ENCODE measurements around the gene SYTL1. TPM values are rescaled to one million over a fixed set of nuclear protein-coding genes. Genes with fewer than 3 reads are reported as not detected.

SYTL1 gene
- total and polyA plus RNA-seq, 9 of the 15 experiments (the other 6 are each of a cell fraction or from before 2014, with no cell fraction given) = 0.04 to 9.3 (median 1.7) TPM

- peak; percentile 94 for FAIRE-seq
- TF ChIP-seq HLTF (IDR thresholded peaks at IDR 0.05) = no peak
- TF ChIP-seq, protein P1, sequence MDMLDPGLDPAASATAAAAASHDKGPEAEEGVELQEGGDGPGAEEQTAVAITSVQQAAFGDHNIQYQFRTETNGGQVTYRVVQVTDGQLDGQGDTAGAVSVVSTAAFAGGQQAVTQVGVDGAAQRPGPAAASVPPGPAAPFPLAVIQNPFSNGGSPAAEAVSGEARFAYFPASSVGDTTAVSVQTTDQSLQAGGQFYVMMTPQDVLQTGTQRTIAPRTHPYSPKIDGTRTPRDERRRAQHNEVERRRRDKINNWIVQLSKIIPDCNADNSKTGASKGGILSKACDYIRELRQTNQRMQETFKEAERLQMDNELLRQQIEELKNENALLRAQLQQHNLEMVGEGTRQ (CRISPR knock-in tag; IDR thresholded peaks at IDR 0.05) = no peak
- TF ChIP-seq ZNF764 (CRISPR knock-in tag; IDR thresholded peaks at IDR 0.05; ENCODE audit: low read depth) = no peak
- no peak for TF ChIP-seq HDAC6 (IDR thresholded peaks at IDR 0.05; ENCODE audit: low read depth, low read length)
- TF ChIP-seq ZNF311 (CRISPR knock-in tag; IDR thresholded peaks at IDR 0.05) = no peak
- no peak for TF ChIP-seq SREBF1 (IDR thresholded peaks at IDR 0.05; ENCODE audit: borderline replicate concordance, low read depth, low read length)
- TF ChIP-seq SMAD4 (CRISPR knock-in tag; conservative IDR thresholded peaks at IDR 0.05) = no peak
- no peak for TF ChIP-seq ZNF282 (CRISPR knock-in tag; IDR thresholded peaks at IDR 0.05)
- TF ChIP-seq GABPB1 (CRISPR knock-in tag; IDR thresholded peaks at IDR 0.05) = no peak
- TF ChIP-seq ZNF507 (tag; conservative IDR thresholded peaks at IDR 0.05) = no peak
- no peak for TF ChIP-seq ZNF239 (CRISPR knock-in tag; IDR thresholded peaks at IDR 0.05)
- TF ChIP-seq PTRF (tag; IDR thresholded peaks at IDR 0.05) = no peak
- no peak for TF ChIP-seq GTF2E2 (tag; IDR thresholded peaks at IDR 0.05)
- TF ChIP-seq ZZZ3 (IDR thresholded peaks at IDR 0.05) = no peak
- no peak for TF ChIP-seq BRF1 (IDR thresholded peaks at IDR 0.05; ENCODE audit: borderline replicate concordance, extremely low read depth, insufficient read length)
- TF ChIP-seq, protein P2, sequence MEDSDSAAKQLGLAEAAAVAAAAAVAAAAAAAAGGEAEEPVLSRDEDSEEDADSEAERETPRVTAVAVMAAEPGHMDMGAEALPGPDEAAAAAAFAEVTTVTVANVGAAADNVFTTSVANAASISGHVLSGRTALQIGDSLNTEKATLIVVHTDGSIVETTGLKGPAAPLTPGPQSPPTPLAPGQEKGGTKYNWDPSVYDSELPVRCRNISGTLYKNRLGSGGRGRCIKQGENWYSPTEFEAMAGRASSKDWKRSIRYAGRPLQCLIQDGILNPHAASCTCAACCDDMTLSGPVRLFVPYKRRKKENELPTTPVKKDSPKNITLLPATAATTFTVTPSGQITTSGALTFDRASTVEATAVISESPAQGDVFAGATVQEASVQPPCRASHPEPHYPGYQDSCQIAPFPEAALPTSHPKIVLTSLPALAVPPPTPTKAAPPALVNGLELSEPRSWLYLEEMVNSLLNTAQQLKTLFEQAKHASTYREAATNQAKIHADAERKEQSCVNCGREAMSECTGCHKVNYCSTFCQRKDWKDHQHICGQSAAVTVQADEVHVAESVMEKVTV (CRISPR knock-in tag; IDR thresholded peaks at IDR 0.05) = peak; percentile 92
- TF ChIP-seq SRF (CRISPR knock-in tag; IDR thresholded peaks at IDR 0.05) = no peak
- TF ChIP-seq, protein P3, sequence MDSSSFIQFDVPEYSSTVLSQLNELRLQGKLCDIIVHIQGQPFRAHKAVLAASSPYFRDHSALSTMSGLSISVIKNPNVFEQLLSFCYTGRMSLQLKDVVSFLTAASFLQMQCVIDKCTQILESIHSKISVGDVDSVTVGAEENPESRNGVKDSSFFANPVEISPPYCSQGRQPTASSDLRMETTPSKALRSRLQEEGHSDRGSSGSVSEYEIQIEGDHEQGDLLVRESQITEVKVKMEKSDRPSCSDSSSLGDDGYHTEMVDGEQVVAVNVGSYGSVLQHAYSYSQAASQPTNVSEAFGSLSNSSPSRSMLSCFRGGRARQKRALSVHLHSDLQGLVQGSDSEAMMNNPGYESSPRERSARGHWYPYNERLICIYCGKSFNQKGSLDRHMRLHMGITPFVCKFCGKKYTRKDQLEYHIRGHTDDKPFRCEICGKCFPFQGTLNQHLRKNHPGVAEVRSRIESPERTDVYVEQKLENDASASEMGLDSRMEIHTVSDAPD (CRISPR knock-in tag; IDR thresholded peaks at IDR 0.05) = no peak
- no peak for TF ChIP-seq DDX20 (tag; IDR thresholded peaks at IDR 0.05; ENCODE audit: low read depth)
Measured at GRCh38 chr1:27300341-27301051, 41.3 kb upstream of the SYTL1 start.

More at GRCh38 chr1:27300341-27301051, 41.3 kb upstream of the SYTL1 start:
- peak overlapping the region in 1 of 2 experiments; percentile 18; a peak in 1 of 4 replicates for H3K9ac ChIP-seq (ENCODE audit: insufficient read depth in 1 of 2, low read depth in 2 of 2, low read length in 2 of 2)
- no peak overlapping the region for H3K27ac ChIP-seq (ENCODE audit: extremely low read depth, low read depth, low read length)
- ATAC-seq (peak; percentile 95), DNase-seq (ENCODE audit: extremely low read depth in 1 of 4, low spot score in 3 of 4) (peak; percentile 88 to 93 (median 90))
- in situ Hi-C loops (cut with MboI) (loop anchor here (5.0 kb wide), 1 partner anchor 87 kb away; no protein-coding TSS in a partner anchor), intact Hi-C loops (cut with micrococcal nuclease) (loop anchor here (1.0 to 5.0 kb wide), 4 partner anchors 57 to 95 kb away; partner anchors contain the start of gene FCN3)
- H3K4me1 ChIP-seq (replicated peaks in 1 of 2; ENCODE audit: control insufficient read depth in 2 of 2, insufficient read depth in 2 of 2, low read length in 2 of 2) = peaks cover 0 to 7% of the 10 kb centered on the region in 2 experiments; a peak in 2 of 5 replicates
- peaks cover 36% of the 10 kb centered on the region; the same call in 2 of the 3 replicates for H3K36me3 ChIP-seq (ENCODE audit: control insufficient read depth, insufficient read depth, low read length)
- no peak overlapping the region for H3K4me2 ChIP-seq (ENCODE audit: insufficient read depth, low read length)
- no peaks in the 10 kb centered on the region for H3K9me3 ChIP-seq (replicated peaks; ENCODE audit: control insufficient read depth, insufficient read depth, low read depth, low read length)
- H3K79me2 ChIP-seq (ENCODE audit: control insufficient read depth, insufficient read depth, low read length) = no peaks in the 10 kb centered on the region
- 61% methylated on average over 4 of the region's 5 CpGs for WGBS (ENCODE audit: insufficient coverage, low coverage, missing lambda C conversion rate)
- BruUV-seq (replicated peaks) = no TSS peak
- H3K9me1 ChIP-seq (ENCODE audit: control insufficient read depth, insufficient read depth, low read length) = peaks cover 3% of the 10 kb centered on the region
- H3K27me3 ChIP-seq (ENCODE audit: control insufficient read depth in 2 of 2, insufficient read depth in 2 of 2, low read length in 2 of 2) = no peaks in the 10 kb centered on the region
- no peak overlapping the region for H3K4me3 ChIP-seq
- CTCF ChIA-PET (ENCODE audit: low intra/inter-chr PET ratio) = interaction anchor here (0.7 to 3.2 kb wide), 13 partner anchors 13 to 1756 kb away, joined by 3 to 49 read pairs (median 4); no protein-coding TSS in a partner anchor
- H2AFZ ChIP-seq (ENCODE audit: low read depth, low read length) = no peak overlapping the region
- 0 out of 2 replicates have a peak, but pooled peaks cover 7% of the 10 kb centered on the region for H4K20me1 ChIP-seq (replicated peaks; ENCODE audit: control insufficient read depth, insufficient read depth, low read length)
- POLR2A ChIA-PET = interaction anchor here (0.6 to 1.8 kb wide), 10 partner anchors 53 to 201 kb away, joined by 3 to 10 read pairs (median 3); no protein-coding TSS in a partner anchor

Data from K562 (cell line).